Effector memory CD8-positive, alpha-beta T cell (primary cell): Measurements from ENCODE around the gene MROH7.
A peak's percentile ranks its signal among the peaks of the same experiment; 100 is the strongest.

ENCODE experiments used
- ATAC-seq: fragments of 150-1000 bp; cut with Tn5 transposase; replicated peaks from 2 replicates; pipeline ENCODE4 v1.10.0; 2021; ENCODE audit warnings: mild to moderate bottlenecking, moderate library complexity
- DNase-seq, 3 experiments: peaks; one replicate each; pipeline ENCODE4 v3.0.0; 2021
- H3K27ac Mint-ChIP-seq, 2 donors: one replicate each; pipeline ENCODE4 v1.8.0; 2022; ENCODE audit warnings: mild to moderate bottlenecking in 2 of 2, mixed read lengths in 2 of 2, moderate library complexity in 2 of 2
- H3K27me3 Mint-ChIP-seq, 2 donors: one replicate each; pipeline ENCODE4 v1.8.0; 2022; ENCODE audit warnings: mixed read lengths in 2 of 2
- H3K36me3 Mint-ChIP-seq: one replicate; pipeline ENCODE4 v1.8.0; 2022; ENCODE audit warnings: mild to moderate bottlenecking, moderate library complexity, mixed read lengths; ENCODE audit not compliant: insufficient read depth
- H3K4me1 Mint-ChIP-seq, 2 donors: one replicate each; pipeline ENCODE4 v1.8.0; 2022; ENCODE audit warnings: low read depth in 2 of 2, mixed read lengths in 2 of 2
- H3K4me3 Mint-ChIP-seq, 2 donors: one replicate each; pipeline ENCODE4 v1.8.0; 2022; ENCODE audit warnings: mild to moderate bottlenecking in 2 of 2, mixed read lengths in 2 of 2, moderate library complexity in 2 of 2
- H3K9me3 Mint-ChIP-seq, 2 donors: one replicate each; pipeline ENCODE4 v1.8.0; 2022; ENCODE audit warnings: mixed read lengths in 2 of 2
- total RNA-seq, 9 experiments: gene quantifications; one replicate each; lab custom pipeline; 2026; lab: John Stamatoyannopoulos, UW

MROH7 gene
- 0 to 0.39 (median 0.11) reads per million in 9 experiments for total RNA-seq

GRCh38 chr1:54640863-54641836 lies at the start of gene MROH7:
Gene MROH7, plus strand, starts transcription at chr1:54641786. Its CDS starts 11,141 bp downstream, at chr1:54652927.
- H3K27me3 Mint-ChIP-seq: peaks cover 20 to 33% of the 10 kb centered on the region in 2 donors
- no peaks in the 10 kb centered on the region for H3K4me1 Mint-ChIP-seq
- no peak within 1 kb of the TSS for H3K4me3 Mint-ChIP-seq
- peaks cover 4 to 8% of the 10 kb centered on the region in 2 donors for H3K9me3 Mint-ChIP-seq
- DNase-seq (no peak), ATAC-seq (no peak)
- H3K27ac Mint-ChIP-seq: no peak within 1 kb of the TSS
- no peaks in the 10 kb centered on the region for H3K36me3 Mint-ChIP-seq

- ATAC-seq (no peak), DNase-seq (no peak)
- Mint-ChIP-seq H3K9me3 (no peaks in the 10 kb centered on the region), H3K4me1 (peaks cover 0 to 1% of the 10 kb centered on the region in 2 donors), H3K36me3 (no peaks in the 10 kb centered on the region), H3K27me3 (no peaks in the 10 kb centered on the region), H3K27ac (no peak overlapping the region), H3K4me3 (no peak overlapping the region)
Observed at GRCh38 chr1:54593571-54594160, 47.9 kb upstream of the MROH7 start.

- no peak overlapping the region for H3K4me3 Mint-ChIP-seq
- DNase-seq (no peak), ATAC-seq (no peak)
- no peaks in the 10 kb centered on the region for H3K27me3 Mint-ChIP-seq
- no peaks in the 10 kb centered on the region for H3K4me1 Mint-ChIP-seq
- H3K9me3 Mint-ChIP-seq: no peaks in the 10 kb centered on the region
- no peaks in the 10 kb centered on the region for H3K36me3 Mint-ChIP-seq
- H3K27ac Mint-ChIP-seq: no peak overlapping the region
Observed at GRCh38 chr1:54594463-54594862, 47.1 kb upstream of the MROH7 start.

GRCh38 chr1:54595956-54596498 lies 45.6 kb upstream of the MROH7 start:
- no peak overlapping the region for H3K27ac Mint-ChIP-seq
- H3K9me3 Mint-ChIP-seq: no peaks in the 10 kb centered on the region
- H3K36me3 Mint-ChIP-seq: no peaks in the 10 kb centered on the region
- H3K27me3 Mint-ChIP-seq: no peaks in the 10 kb centered on the region
- no peak overlapping the region for H3K4me3 Mint-ChIP-seq
- ATAC-seq: no peak
- H3K4me1 Mint-ChIP-seq: no peaks in the 10 kb centered on the region
- DNase-seq: no peak

GRCh38 chr1:54596756-54597155 lies 44.8 kb upstream of the MROH7 start:
- DNase-seq (no peak), ATAC-seq (no peak)
- no peaks in the 10 kb centered on the region for H3K4me1 Mint-ChIP-seq
- H3K27me3 Mint-ChIP-seq: no peaks in the 10 kb centered on the region
- H3K27ac Mint-ChIP-seq: no peak overlapping the region
- no peaks in the 10 kb centered on the region for H3K36me3 Mint-ChIP-seq
- H3K9me3 Mint-ChIP-seq: no peaks in the 10 kb centered on the region
- no peak overlapping the region for H3K4me3 Mint-ChIP-seq

GRCh38 chr1:54597455-54598030 lies 44.0 kb upstream of the MROH7 start:
- DNase-seq: no peak
- Mint-ChIP-seq H3K27ac (no peak overlapping the region), H3K36me3 (no peaks in the 10 kb centered on the region), H3K27me3 (no peaks in the 10 kb centered on the region), H3K4me1 (no peaks in the 10 kb centered on the region), H3K4me3 (no peak overlapping the region), H3K9me3 (no peaks in the 10 kb centered on the region)
- no peak for ATAC-seq

- Mint-ChIP-seq H3K4me3 (no peak overlapping the region), H3K27ac (no peak overlapping the region), H3K36me3 (no peaks in the 10 kb centered on the region), H3K9me3 (no peaks in the 10 kb centered on the region), H3K4me1 (peaks cover 1 to 2% of the 10 kb centered on the region in 2 donors), H3K27me3 (no peaks in the 10 kb centered on the region)
- ATAC-seq (no peak), DNase-seq (no peak)
Observed at GRCh38 chr1:54599211-54599823, 42.3 kb upstream of the MROH7 start.

GRCh38 chr1:54600947-54601721 lies 40.5 kb upstream of the MROH7 start:
- Mint-ChIP-seq H3K4me1 (peaks cover 9 to 12% of the 10 kb centered on the region in 2 donors), H3K4me3 (no peak overlapping the region), H3K36me3 (no peaks in the 10 kb centered on the region), H3K27ac (no peak overlapping the region), H3K27me3 (no peaks in the 10 kb centered on the region), H3K9me3 (no peaks in the 10 kb centered on the region)
- no peak for DNase-seq
- no peak for ATAC-seq

- no peaks in the 10 kb centered on the region for H3K9me3 Mint-ChIP-seq
- ATAC-seq (no peak), DNase-seq (no peak)
- no peak overlapping the region for H3K27ac Mint-ChIP-seq
- H3K4me3 Mint-ChIP-seq: no peak overlapping the region
- no peaks in the 10 kb centered on the region for H3K27me3 Mint-ChIP-seq
- peaks cover 9 to 12% of the 10 kb centered on the region in 2 donors for H3K4me1 Mint-ChIP-seq
- no peaks in the 10 kb centered on the region for H3K36me3 Mint-ChIP-seq
Observed at GRCh38 chr1:54601730-54602129, 39.9 kb upstream of the MROH7 start.

GRCh38 chr1:54602554-54602953 lies 39.0 kb upstream of the MROH7 start:
- H3K9me3 Mint-ChIP-seq: no peaks in the 10 kb centered on the region
- H3K36me3 Mint-ChIP-seq: no peaks in the 10 kb centered on the region
- H3K27me3 Mint-ChIP-seq: no peaks in the 10 kb centered on the region
- no peak overlapping the region for H3K27ac Mint-ChIP-seq
- H3K4me3 Mint-ChIP-seq: no peak overlapping the region
- DNase-seq: no peak
- ATAC-seq: no peak
- H3K4me1 Mint-ChIP-seq: peaks cover 9 to 12% of the 10 kb centered on the region in 2 donors

GRCh38 chr1:54603241-54603640 lies 38.3 kb upstream of the MROH7 start:
- ATAC-seq (no peak), DNase-seq (no peak)
- Mint-ChIP-seq H3K27me3 (no peaks in the 10 kb centered on the region), H3K4me1 (peaks cover 9 to 12% of the 10 kb centered on the region in 2 donors), H3K9me3 (no peaks in the 10 kb centered on the region), H3K27ac (no peak overlapping the region), H3K4me3 (no peak overlapping the region), H3K36me3 (no peaks in the 10 kb centered on the region)

- ATAC-seq: no peak
- H3K27ac Mint-ChIP-seq: peak overlapping the region; percentile 78 to 84
- H3K4me3 Mint-ChIP-seq: no peak overlapping the region
- no peaks in the 10 kb centered on the region for H3K27me3 Mint-ChIP-seq
- peaks cover 9 to 12% of the 10 kb centered on the region in 2 donors for H3K4me1 Mint-ChIP-seq
- no peaks in the 10 kb centered on the region for H3K36me3 Mint-ChIP-seq
- DNase-seq: no peak
- H3K9me3 Mint-ChIP-seq: no peaks in the 10 kb centered on the region
Observed at GRCh38 chr1:54604051-54604450, 37.5 kb upstream of the MROH7 start.
